Endodermal cell (in vitro differentiated cells): Measurements from ENCODE around the gene COL4A2. TPM values are rescaled to one million over a fixed set of nuclear protein-coding genes. Genes with fewer than 3 reads are reported as not detected.
A peak's percentile ranks its signal among the peaks of the same experiment; 100 is the strongest.

Experiments used
- DNase-seq: peaks from one replicate; pipeline ENCODE4 v3.0.0-alpha.2; 2017
- H3K27ac ChIP-seq: 2 replicates; pipeline ENCODE4 v1.5.1; 2013; ENCODE audit warnings: mild to moderate bottlenecking, low read depth, low read length, moderate library complexity
- H3K27me3 ChIP-seq: 2 replicates; pipeline ENCODE4 v1.6.1; 2013; ENCODE audit warnings: mild to moderate bottlenecking, low read length, moderate library complexity; ENCODE audit not compliant: insufficient read depth, control insufficient read depth, poor library complexity, severe bottlenecking
- H3K36me3 ChIP-seq: 2 replicates; pipeline ENCODE4 v1.7.0; 2013; ENCODE audit warnings: mild to moderate bottlenecking, low read length, moderate library complexity; ENCODE audit not compliant: control insufficient read depth, insufficient read depth
- H3K4me1 ChIP-seq: one replicate; pipeline ENCODE4 v1.7.0; 2013; ENCODE audit warnings: low read length; ENCODE audit not compliant: control insufficient read depth, insufficient read depth
- H3K4me3 ChIP-seq: 2 replicates; pipeline ENCODE4 v1.5.1; 2013; ENCODE audit warnings: mild to moderate bottlenecking, low read length, moderate library complexity
- H3K9ac ChIP-seq: 2 replicates; pipeline ENCODE4 v1.6.1; 2013; ENCODE audit warnings: mild to moderate bottlenecking, low read length, moderate library complexity; ENCODE audit not compliant: poor library complexity, severe bottlenecking; ENCODE audit errors: extremely low read depth
- H3K9me3 ChIP-seq: 2 replicates; pipeline ENCODE4 v1.6.1; 2013; ENCODE audit warnings: mild to moderate bottlenecking, low read length, moderate library complexity; ENCODE audit not compliant: control insufficient read depth
- H3K27ac Mint-ChIP-seq: 2 replicates; pipeline ENCODE4 v1.8.0; 2020; ENCODE audit warnings: mixed read lengths
- H3K27me3 Mint-ChIP-seq: 2 replicates; pipeline ENCODE4 v1.8.0; 2021; ENCODE audit warnings: mild to moderate bottlenecking, mixed read lengths; ENCODE audit not compliant: insufficient read depth
- H3K36me3 Mint-ChIP-seq: 2 replicates; pipeline ENCODE4 v1.8.0; 2020; ENCODE audit warnings: low read depth, mixed read lengths
- H3K4me1 Mint-ChIP-seq: 2 replicates; pipeline ENCODE4 v1.8.0; 2020; ENCODE audit warnings: mixed read lengths
- H3K4me3 Mint-ChIP-seq: 2 replicates; pipeline ENCODE4 v1.8.0; 2020; ENCODE audit warnings: mild to moderate bottlenecking, moderate library complexity, mixed read lengths
- H3K9me3 Mint-ChIP-seq: 2 replicates; pipeline ENCODE4 v1.8.0; 2020; ENCODE audit warnings: mild to moderate bottlenecking, mixed read lengths
- WGBS, 2 experiments: methylation state at CpG; one replicate each; pipeline versions ENCODE4 v1.1.5 to v1.1.7; 2013; ENCODE audit warnings: missing lambda C conversion rate in 2 of 2, mixed read lengths in 1 of 2; ENCODE audit not compliant: insufficient coverage in 1 of 2, insufficient read length in 1 of 2; 5-methylcytosine and 5-hydroxymethylcytosine counted together
- total RNA-seq, 2 donors: library from RNA; stranded (reverse); fragmentation: NEBNext Ultra II Directional in 1 of 2; extraction: Animal tissue kit (Norgen Biotek cat#: 25700) in 1 of 2; gene quantifications; 2 replicates in 1 of 2; 3 replicates in 1 of 2; pipeline ENCODE4 v1.2.1, GENCODE V29; 2021
- TF ChIP-seq, protein P1 (sequence below): fragments of 200-600 bp; sonication (generic); conservative IDR thresholded peaks from 2 replicates; pipeline ENCODE4 v1.5.0; 2021; ENCODE audit warnings: antibody characterized with exemption, mild to moderate bottlenecking

The COL4A2 gene
- total RNA-seq, 2 donors from 2014 or later: 388 to 398 TPM

DNA sequence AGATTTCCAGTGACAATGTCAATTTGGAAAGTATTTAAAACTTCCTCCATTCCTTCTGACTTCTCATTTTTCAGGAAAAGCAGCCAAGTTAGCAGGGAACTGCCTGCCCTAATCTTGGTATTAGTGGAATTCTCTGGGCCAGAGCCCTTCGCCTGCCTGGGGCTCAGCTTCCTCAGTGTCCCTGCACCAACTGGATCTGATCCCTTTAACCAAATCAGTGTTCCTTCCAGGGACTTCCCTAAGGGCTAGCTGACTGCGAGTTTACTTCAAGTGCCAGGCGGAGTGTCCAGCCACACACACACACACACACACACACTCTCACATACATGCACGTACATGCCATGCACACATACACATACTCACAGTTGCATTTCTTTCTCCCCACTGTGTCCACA is 234.4 kb downstream of the COL4A2 start:
- H3K36me3 Mint-ChIP-seq: peaks cover 32% of the 10 kb centered on the region
- no peak for DNase-seq
- H3K27me3 Mint-ChIP-seq: no peaks in the 10 kb centered on the region

DNA sequence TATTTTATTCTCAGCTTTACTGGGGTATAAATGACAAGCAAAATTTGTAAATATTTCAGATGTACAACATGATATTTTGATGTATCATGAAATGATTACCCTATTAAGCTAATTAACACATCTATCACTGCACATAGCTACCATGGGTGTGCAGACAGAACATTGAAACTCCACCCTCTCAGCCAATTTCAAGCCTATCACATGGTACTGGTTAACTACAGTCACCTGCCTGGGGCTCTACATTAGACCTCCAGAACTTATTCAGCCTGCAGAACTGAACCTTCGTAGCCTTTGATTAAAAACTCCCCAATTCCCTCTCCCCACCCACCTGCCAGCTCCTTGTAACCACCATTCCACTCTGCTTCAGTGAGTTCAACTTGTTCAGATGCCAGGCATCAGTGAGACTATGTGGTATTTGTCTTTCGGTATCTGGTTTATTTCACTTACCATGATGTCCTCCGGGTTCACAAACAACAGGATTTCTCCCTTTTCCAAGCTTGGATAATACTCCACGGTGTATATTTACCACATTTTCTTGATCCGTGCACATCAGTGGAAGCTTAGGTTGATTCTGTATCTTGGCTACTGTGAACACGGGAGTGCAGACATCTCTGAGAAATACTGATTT is 235.2 kb downstream of the COL4A2 start:
- WGBS, 2 experiments: 92 to 96% methylated on average over 5 to 6 of the region's 6 CpGs
- H3K27me3 ChIP-seq: no peaks in the 10 kb centered on the region
- Mint-ChIP-seq H3K9me3 (peaks cover 27% of the 10 kb centered on the region), H3K36me3 (peaks cover 38% of the 10 kb centered on the region), H3K27me3 (no peaks in the 10 kb centered on the region), H3K4me1 (peaks cover 23% of the 10 kb centered on the region), H3K4me3 (no peak overlapping the region), H3K27ac (peak overlapping the region; percentile 33)
- H3K27ac ChIP-seq: no peak overlapping the region
- H3K4me3 ChIP-seq: no peak overlapping the region
- H3K9ac ChIP-seq: no peak overlapping the region
- H3K4me1 ChIP-seq: peaks cover 13% of the 10 kb centered on the region
- peaks cover 35% of the 10 kb centered on the region for H3K9me3 ChIP-seq
- peaks cover 28% of the 10 kb centered on the region for H3K36me3 ChIP-seq
- no peak for DNase-seq
- TF ChIP-seq, protein P1, sequence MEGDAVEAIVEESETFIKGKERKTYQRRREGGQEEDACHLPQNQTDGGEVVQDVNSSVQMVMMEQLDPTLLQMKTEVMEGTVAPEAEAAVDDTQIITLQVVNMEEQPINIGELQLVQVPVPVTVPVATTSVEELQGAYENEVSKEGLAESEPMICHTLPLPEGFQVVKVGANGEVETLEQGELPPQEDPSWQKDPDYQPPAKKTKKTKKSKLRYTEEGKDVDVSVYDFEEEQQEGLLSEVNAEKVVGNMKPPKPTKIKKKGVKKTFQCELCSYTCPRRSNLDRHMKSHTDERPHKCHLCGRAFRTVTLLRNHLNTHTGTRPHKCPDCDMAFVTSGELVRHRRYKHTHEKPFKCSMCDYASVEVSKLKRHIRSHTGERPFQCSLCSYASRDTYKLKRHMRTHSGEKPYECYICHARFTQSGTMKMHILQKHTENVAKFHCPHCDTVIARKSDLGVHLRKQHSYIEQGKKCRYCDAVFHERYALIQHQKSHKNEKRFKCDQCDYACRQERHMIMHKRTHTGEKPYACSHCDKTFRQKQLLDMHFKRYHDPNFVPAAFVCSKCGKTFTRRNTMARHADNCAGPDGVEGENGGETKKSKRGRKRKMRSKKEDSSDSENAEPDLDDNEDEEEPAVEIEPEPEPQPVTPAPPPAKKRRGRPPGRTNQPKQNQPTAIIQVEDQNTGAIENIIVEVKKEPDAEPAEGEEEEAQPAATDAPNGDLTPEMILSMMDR: no peak

More for the DNA sequence above, 234.4 kb downstream of the COL4A2 start:
- peaks cover 22% of the 10 kb centered on the region for H3K9me3 Mint-ChIP-seq
- Histone ChIP-seq H3K9me3 (peaks cover 28% of the 10 kb centered on the region), H3K27ac (no peak overlapping the region), H3K36me3 (peaks cover 20% of the 10 kb centered on the region), H3K4me1 (peaks cover 13% of the 10 kb centered on the region), H3K4me3 (no peak overlapping the region), H3K9ac (peak overlapping the region; percentile 1), H3K27me3 (no peaks in the 10 kb centered on the region)
- TF ChIP-seq, protein P1: no peak
- H3K4me3 Mint-ChIP-seq: peak overlapping the region; percentile 9
- H3K27ac Mint-ChIP-seq: peak overlapping the region; percentile 90
- 57 to 69% methylated on average over 1 to 4 of the region's 4 CpGs for WGBS, 2 experiments
- H3K4me1 Mint-ChIP-seq: peaks cover 23% of the 10 kb centered on the region

DNA sequence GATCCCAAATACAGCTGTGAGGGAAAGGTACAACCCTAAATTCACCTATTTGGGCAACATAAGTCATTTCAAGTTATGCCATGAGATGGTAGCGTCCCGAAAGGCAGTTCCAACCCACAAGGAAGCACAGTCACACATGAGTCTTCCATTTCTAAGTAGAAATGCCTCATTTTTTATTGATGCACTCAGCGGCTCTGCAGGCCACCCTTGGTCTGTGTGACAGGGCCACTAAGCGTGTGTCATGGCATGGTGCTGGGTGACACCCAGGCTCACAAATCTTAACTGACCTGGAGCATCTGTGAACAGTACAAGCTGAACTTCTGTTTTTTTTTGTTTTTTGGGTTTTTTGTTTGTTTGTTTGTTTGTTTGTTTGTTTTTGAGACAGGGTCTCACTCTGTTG is 239.3 kb downstream of the COL4A2 start:
- Histone ChIP-seq H3K9ac (no peak overlapping the region), H3K36me3 (peaks cover 35% of the 10 kb centered on the region), H3K9me3 (peaks cover 42% of the 10 kb centered on the region), H3K4me1 (peaks cover 34% of the 10 kb centered on the region), H3K4me3 (no peak overlapping the region), H3K27ac (no peak overlapping the region), H3K27me3 (no peaks in the 10 kb centered on the region)
- H3K36me3 Mint-ChIP-seq: peaks cover 42% of the 10 kb centered on the region
- H3K4me1 Mint-ChIP-seq: peaks cover 39% of the 10 kb centered on the region
- DNase-seq: no peak
- H3K9me3 Mint-ChIP-seq: peaks cover 33% of the 10 kb centered on the region
- H3K27ac Mint-ChIP-seq: no peak overlapping the region
- TF ChIP-seq, protein P1: no peak
- H3K27me3 Mint-ChIP-seq: no peaks in the 10 kb centered on the region
- 91 to 96% methylated on average over 4 of the region's 4 CpGs for WGBS, 2 experiments
- H3K4me3 Mint-ChIP-seq: no peak overlapping the region
